ENCODE data around the gene TMEM91.

GRCh38 chr19:41363371-41363752 is 13.0 kb upstream of the TMEM91 start:
- TF ChIP-seq CTCF (conservative IDR thresholded peaks at IDR 0.05; ENCODE audit: low read length): no peak
- no peak for TF ChIP-seq EZH2phosphoT487 (IDR thresholded peaks at IDR 0.05; ENCODE audit: borderline replicate concordance)

Measured in Loucy (cell line).